ENCODE measurements around the gene GAK. TPM values are rescaled to one million over a fixed set of nuclear protein-coding genes. Genes with fewer than 3 reads are reported as not detected.

Gene GAK
- total RNA-seq, 3 donors from 2014 or later (not counting 1 experiment from before 2014, with no cell fraction given) = 349 to 358 (median 349) TPM

GRCh38 chr4:825971-826330 lies 106.2 kb downstream of the GAK start, which contains the start of gene CPLX1:
Gene CPLX1, minus strand, starts transcription at chr4:826129. Its CDS starts 1,607 bp downstream, at chr4:824522.
- peaks cover 10% of the 10 kb centered on the region for H3K4me1 ChIP-seq (ENCODE audit: control insufficient read depth, insufficient read depth, low read length)
- H3K9me3 ChIP-seq (ENCODE audit: control insufficient read depth, insufficient read depth, low read length) = no peaks in the 10 kb centered on the region
- WGBS (ENCODE audit: insufficient coverage) = 3% methylated on average over 34 of the region's 61 CpGs
- no peak within 1 kb of the TSS for H3K27ac ChIP-seq (ENCODE audit: low read length)
- H3K36me3 ChIP-seq (ENCODE audit: control insufficient read depth, insufficient read depth, low read length) = no peaks in the 10 kb centered on the region
- H3K4me3 ChIP-seq (ENCODE audit: low read length) = no peak within 1 kb of the TSS
- Mint-ChIP-seq H3K27ac (no peak within 1 kb of the TSS), H3K27me3 (ENCODE audit: low read depth in 2 of 2) (peaks cover 34 to 36% of the 10 kb centered on the region in 2 donors), H3K4me1 (peaks cover 0 to 5% of the 10 kb centered on the region in 2 donors), H3K36me3 (no peaks in the 10 kb centered on the region), H3K9me3 (no peaks in the 10 kb centered on the region), H3K4me3 (peak within 1 kb of the TSS; percentile 47)
- ATAC-seq = peak in 2 of 3 donors; percentile 45
- peaks cover 35% of the 10 kb centered on the region for H3K27me3 ChIP-seq (ENCODE audit: control insufficient read depth, insufficient read depth, low read length)
- intact Hi-C loops (cut with micrococcal nuclease) = loop anchor here (2.0 kb wide), 1 partner anchor 43 kb away; no protein-coding TSS in a partner anchor
- TF ChIP-seq, protein P1, sequence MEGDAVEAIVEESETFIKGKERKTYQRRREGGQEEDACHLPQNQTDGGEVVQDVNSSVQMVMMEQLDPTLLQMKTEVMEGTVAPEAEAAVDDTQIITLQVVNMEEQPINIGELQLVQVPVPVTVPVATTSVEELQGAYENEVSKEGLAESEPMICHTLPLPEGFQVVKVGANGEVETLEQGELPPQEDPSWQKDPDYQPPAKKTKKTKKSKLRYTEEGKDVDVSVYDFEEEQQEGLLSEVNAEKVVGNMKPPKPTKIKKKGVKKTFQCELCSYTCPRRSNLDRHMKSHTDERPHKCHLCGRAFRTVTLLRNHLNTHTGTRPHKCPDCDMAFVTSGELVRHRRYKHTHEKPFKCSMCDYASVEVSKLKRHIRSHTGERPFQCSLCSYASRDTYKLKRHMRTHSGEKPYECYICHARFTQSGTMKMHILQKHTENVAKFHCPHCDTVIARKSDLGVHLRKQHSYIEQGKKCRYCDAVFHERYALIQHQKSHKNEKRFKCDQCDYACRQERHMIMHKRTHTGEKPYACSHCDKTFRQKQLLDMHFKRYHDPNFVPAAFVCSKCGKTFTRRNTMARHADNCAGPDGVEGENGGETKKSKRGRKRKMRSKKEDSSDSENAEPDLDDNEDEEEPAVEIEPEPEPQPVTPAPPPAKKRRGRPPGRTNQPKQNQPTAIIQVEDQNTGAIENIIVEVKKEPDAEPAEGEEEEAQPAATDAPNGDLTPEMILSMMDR (IDR thresholded peaks at IDR 0.05) = no peak
- DNase-seq = peak in 1 of 2 donors; percentile 51

- intact Hi-C loops (cut with micrococcal nuclease) = loop anchor here (2.0 kb wide), 1 partner anchor 43 kb away; no protein-coding TSS in a partner anchor
- H3K36me3 Mint-ChIP-seq = no peaks in the 10 kb centered on the region
These were observed 106.8 kb downstream of the GAK start for GRCh38 chr4:825063-825970.

GRCh38 chr4:824461-825062 lies 107.6 kb downstream of the GAK start:
- peaks cover 30 to 34% of the 10 kb centered on the region in 2 donors for H3K27me3 Mint-ChIP-seq (ENCODE audit: low read depth in 2 of 2)
- H3K4me3 ChIP-seq (ENCODE audit: low read length) = no peak overlapping the region
- H3K9me3 ChIP-seq (ENCODE audit: control insufficient read depth, insufficient read depth, low read length) = no peaks in the 10 kb centered on the region
- H3K36me3 ChIP-seq (ENCODE audit: control insufficient read depth, insufficient read depth, low read length) = no peaks in the 10 kb centered on the region
- H3K4me3 Mint-ChIP-seq = no peak overlapping the region
- no peak overlapping the region for H3K27ac ChIP-seq (ENCODE audit: low read length)
- no peak overlapping the region for H3K27ac Mint-ChIP-seq
- H3K27me3 ChIP-seq (ENCODE audit: control insufficient read depth, insufficient read depth, low read length) = peaks cover 35% of the 10 kb centered on the region
- intact Hi-C loops (cut with micrococcal nuclease) = loop anchor here (2.0 kb wide), 1 partner anchor 42 kb away; no protein-coding TSS in a partner anchor
- ATAC-seq = no peak
- TF ChIP-seq, protein P1 (IDR thresholded peaks at IDR 0.05) = no peak
- no peaks in the 10 kb centered on the region for H3K9me3 Mint-ChIP-seq
- peaks cover 10% of the 10 kb centered on the region for H3K4me1 ChIP-seq (ENCODE audit: control insufficient read depth, insufficient read depth, low read length)
- no peak for DNase-seq
- peaks cover 0 to 5% of the 10 kb centered on the region in 2 donors for H3K4me1 Mint-ChIP-seq
- WGBS (ENCODE audit: insufficient coverage) = 11% methylated on average over 23 of the region's 23 CpGs
- H3K36me3 Mint-ChIP-seq = no peaks in the 10 kb centered on the region

More at GRCh38 chr4:825063-825970, 106.8 kb downstream of the GAK start:
- Histone ChIP-seq H3K4me3 (ENCODE audit: low read length) (no peak overlapping the region), H3K27ac (ENCODE audit: low read length) (no peak overlapping the region), H3K27me3 (ENCODE audit: control insufficient read depth, insufficient read depth, low read length) (peaks cover 35% of the 10 kb centered on the region), H3K36me3 (ENCODE audit: control insufficient read depth, insufficient read depth, low read length) (no peaks in the 10 kb centered on the region), H3K9me3 (ENCODE audit: control insufficient read depth, insufficient read depth, low read length) (no peaks in the 10 kb centered on the region), H3K4me1 (ENCODE audit: control insufficient read depth, insufficient read depth, low read length) (peaks cover 10% of the 10 kb centered on the region)
- peaks cover 0 to 5% of the 10 kb centered on the region in 2 donors for H3K4me1 Mint-ChIP-seq
- WGBS (ENCODE audit: insufficient coverage) = 6% methylated on average over 94 of the region's 94 CpGs
- DNase-seq (peak; percentile 49 to 64), ATAC-seq (peak; percentile 68 to 93 (median 87))
- TF ChIP-seq, protein P1 (IDR thresholded peaks at IDR 0.05) = no peak
- no peaks in the 10 kb centered on the region for H3K9me3 Mint-ChIP-seq
- no peak overlapping the region for H3K27ac Mint-ChIP-seq
- H3K27me3 Mint-ChIP-seq (ENCODE audit: low read depth in 2 of 2) = peaks cover 32 to 34% of the 10 kb centered on the region in 2 donors
- H3K4me3 Mint-ChIP-seq = peak overlapping the region; percentile 47

Data from natural killer cell (primary cell).